ENCODE data around the gene PITX2.

Gene PITX2

DNA sequence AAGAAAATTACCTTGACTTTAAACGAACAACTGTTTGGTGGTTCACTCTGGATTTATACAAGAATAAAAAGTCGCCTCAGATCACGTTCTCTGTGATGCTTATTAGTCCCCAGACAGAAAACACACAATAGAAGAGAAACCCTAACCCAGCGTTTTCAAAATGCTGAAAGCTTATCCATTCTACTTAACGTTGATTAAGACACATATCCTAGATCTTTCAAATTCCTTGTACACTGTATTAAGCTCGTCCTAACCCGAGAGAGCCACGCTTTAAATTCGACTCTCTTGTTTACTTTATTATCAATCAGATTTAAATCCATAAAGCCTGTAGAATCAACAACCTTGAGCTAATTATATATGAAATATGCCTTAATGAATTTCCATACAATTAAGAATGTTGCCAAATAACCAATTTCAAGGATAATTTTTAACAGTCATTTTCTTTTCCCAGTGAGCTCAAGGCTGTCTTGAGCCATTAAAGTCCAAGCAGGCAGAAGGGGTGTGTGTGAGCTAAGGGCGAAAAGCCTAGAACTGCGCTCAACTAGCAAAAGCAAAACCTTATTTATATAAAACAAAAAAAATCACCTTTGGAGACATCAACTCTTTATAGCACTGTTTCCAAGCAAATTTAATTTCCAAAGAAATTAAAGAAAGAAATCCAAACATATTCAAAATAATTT, 981 bp upstream of the PITX2 start:
- no peak for DNase-seq

DNA sequence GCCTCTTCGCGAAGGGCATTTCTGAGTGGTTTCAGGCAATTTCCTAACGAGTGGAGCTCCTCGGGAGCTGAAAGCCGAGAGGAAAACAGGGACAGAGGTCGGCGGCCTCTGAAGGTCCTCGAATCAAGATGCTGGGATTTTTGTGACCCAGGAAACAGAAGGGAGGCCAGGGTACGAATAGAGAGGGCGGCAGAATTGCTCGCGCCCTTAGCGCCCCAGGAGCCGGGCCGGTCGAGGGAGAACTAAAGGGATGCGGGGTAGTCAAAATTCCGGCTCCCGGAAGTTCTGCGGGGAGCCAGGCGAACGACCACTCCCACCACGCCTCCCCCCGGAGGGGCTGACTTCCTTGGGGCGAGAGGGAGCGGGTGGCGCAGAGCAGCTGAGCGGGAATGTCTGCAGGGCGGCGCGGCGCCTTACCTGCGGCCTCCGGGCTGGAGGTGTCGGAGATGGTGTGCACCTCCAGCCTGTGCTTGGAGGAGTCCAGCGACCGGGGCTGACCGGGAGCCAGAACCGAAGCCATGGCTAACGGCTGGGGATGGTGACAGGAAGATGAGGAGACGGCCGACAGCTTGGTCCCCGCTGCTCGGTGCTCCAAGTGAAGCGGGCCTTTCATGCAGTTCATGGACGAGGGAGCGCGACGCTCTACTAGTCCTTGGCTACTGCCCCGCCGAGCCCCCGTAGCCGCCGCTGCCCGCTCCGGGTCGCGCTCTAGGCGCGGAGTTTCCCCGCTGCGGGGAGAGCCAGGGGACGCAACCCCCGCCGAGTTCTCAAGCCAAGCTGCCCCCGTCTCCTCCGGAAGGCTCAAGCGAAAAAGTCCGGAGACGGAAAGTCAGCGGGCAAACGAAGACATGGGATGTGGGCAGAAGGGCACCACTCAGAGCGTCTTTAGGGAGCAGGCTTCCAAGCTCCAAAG, 782 bp downstream of the PITX2 start:
- no peak for DNase-seq

DNA sequence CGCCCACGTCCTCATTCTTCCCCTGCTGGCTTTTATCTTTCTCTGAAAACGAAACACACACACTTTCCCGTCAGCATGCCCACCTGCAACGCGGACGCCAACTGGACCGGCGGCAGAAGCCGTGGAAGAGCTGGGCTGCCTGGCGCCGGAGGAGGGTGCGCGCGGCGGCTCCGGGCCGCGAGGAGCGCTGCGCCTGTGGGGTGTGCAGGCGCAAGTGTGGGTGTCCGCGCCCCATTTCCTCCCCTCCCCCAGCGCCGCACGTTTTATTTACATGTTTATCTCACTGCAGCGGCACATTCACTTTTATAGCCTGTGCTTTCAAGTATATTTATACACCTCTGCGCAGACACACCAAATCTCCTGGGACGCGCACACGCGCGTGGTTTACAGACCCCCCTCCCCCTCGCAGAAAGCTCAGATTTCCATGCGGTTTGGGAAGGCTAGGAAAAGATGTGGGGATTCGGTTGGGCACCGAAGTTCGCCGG, 1.5 kb downstream of the PITX2 start:
- no peak for DNase-seq

DNA sequence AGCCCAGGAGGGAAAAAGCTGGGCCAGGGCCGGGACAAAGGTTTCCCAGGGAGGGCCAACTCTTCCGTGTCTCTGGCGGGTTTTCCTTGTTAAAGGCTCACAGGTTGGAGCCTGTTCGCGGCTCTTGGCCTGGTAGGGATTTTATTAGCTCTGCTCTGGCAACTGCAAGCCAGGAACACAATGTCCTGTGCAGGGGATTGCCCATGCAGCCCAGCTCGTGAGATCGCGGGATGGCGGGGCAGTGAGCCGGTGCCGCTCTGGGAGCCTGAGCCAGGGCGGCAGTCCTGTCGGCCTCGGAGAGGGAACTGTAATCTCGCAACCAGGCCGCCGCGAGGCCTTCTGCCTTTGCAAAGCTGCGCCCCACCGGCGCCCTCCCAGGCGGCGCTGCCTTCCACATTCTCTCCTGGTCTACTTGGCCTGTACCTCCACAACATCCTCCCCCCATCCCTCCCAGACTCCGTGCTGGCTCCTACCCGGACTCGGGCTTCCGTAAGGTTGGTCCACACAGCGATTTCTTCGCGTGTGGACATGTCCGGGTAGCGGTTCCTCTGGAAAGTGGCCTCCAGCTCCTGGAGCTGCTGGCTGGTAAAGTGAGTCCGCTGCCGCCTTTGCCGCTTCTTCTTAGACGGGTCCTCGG, 2.1 kb downstream of the PITX2 start:
- DNase-seq: no peak

DNA sequence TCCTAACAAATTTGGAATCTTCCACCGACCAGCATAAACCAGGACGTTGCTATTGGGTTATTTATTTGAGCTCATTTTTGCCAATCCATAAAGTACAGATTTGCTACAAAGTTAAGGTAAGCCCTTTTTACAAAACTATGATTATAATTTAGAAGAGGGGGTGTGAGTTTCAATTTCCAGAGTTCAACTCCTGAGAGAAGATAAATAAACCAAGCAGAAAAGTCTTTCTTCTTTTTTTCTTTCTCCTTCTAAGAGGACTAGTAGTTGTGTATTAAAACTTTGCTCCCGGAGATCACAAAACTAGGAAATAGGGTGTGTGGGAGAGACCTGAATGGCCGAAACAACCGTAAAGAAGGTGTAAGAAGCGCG, 2.6 kb downstream of the PITX2 start:
- DNase-seq: no peak

DNA sequence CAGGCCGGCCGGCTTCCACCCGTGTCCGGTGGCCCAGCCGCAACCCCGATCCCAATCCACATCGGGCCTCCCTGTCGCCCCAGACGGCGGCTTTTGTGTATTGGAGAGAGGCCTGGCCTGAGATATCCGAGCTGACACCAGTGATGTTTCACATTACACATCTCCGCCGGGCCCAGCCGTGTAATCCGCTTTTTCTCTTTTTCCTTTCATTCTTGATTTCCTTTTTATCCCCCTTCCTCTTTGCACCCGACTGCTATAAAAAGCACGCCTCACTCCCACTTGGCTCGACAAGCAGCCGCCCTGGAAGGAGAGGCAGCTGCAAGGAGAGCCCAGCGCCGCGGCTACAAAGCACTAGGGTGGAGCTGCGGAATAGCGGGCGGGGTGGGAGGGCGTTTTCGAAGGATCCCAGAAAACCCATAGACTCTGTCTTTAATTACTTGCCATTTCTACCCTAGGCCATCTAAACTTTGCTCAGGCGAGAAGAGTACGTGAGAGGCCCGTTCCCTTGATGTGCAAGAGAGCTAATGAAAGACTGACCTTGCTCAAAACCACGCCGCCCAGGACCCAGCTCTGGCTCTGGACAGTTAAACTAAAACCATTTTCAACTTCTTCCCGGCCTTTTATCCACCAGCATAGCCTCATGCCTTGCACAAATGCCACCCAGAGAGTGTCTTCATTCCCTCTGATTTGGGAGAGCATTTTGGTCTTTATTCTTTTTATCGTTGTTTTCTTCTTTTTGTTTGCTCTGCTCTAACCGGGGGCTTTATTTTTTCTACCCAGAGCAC, 3.2 kb downstream of the PITX2 start:
- DNase-seq: no peak

DNA sequence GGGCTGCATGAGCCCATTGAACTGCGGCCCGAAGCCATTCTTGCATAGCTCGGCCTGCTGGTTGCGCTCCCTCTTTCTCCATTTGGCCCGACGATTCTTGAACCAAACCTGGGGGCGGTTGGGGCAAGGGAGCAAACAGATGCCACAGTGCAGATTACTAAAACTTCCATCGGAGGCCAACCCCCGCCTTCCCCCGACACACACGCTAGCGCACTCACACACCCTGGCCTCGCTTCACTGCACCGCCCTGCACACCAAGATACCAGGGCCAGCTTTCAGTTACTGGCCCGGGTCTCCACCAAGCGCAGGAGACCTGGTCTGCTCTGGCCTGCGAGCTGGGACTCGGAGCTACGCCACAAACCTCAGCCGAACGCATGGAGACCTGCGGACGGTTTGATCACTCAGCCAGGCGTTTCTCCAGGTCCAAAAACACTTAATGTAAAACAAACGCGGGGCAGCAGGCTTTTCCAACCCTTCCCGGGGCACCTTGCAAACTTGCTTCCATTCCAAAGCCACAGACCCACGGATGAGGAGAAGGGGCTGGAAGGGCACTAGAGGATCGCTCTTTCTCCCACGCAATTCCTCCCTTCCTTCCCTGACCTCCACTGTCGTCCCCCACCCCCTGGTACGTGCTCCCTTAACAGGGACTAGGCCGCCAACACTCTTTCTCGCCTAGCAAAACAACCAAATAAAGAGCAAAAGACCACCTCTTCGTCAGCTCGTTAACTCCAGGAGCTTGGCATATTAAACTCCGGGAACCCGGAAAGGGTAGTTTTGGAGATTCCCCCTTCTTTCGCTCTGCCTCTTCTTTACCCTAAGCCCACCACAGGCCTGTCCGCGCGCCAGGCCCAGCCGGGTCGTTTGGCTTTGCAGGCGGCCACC, 4.1 kb downstream of the PITX2 start:
- no peak for DNase-seq

DNA sequence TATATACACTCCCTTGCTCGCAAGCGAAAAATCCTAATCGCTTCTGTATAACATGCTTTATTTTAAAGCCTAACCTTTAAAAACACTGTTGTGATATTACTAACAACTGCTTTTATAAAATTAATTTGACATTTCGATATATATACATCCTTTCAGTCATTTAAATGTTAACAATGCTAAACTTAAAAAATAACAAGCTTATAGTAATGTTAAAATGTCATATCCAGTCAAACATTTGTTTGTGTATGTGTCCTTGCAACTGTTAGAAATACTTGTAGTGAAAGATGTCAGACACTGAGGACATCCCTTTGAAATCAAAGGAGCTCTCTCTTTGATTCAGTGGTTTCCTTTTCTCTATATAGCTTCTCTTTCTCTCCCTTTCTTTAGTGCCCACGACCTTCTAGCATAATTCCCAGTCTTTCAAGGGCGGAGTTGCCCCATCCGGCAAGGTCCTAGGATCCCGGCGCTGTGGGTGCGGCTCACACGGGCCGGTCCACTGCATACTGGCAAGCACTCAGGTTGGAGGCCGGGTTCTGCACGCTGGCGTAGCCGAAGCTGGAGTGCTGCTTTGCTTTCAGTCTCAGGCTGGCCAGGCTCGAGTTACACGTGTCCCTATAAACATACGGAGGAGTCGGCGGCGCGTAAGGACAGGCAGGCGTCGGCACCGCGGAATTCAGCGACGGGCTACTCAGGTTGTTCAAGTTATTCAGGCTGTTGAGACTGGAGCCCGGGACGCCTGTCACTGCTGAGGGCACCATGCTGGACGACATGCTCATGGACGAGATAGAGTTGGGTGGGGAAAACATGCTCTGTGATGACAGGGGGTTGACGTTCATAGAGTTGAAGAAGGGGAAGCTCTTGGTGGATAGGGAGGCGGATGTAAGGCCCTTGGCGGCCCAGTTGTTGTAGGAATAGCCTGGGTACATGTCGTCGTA, 5.0 kb downstream of the PITX2 start:
- DNase-seq: no peak

DNA sequence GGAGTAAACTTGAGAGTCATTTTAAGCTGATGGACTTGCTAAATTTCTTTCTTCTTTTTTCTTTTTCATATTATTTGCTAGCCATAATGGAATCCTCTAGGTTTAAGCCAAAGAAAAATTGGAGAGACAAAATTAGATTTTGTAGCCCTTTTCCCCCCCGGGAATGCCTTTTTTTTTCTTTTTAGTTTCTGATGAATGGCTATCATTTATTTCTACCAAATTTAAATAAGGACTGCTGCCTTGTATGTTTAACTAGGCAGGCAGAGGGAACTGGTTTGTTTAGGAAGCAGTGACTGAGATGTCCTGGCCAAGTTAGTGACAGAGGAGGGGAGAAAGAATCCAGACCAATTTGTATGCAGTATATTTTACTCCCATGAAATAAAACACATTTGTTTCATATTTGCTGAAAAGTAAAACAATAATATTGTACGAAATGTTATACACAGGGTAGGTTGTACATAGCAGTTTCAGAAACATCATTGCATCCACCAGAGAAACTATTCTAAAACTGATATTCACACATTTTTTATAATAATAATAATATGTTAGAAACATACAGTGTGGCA, 5.7 kb downstream of the PITX2 start:
- no peak for DNase-seq

DNA sequence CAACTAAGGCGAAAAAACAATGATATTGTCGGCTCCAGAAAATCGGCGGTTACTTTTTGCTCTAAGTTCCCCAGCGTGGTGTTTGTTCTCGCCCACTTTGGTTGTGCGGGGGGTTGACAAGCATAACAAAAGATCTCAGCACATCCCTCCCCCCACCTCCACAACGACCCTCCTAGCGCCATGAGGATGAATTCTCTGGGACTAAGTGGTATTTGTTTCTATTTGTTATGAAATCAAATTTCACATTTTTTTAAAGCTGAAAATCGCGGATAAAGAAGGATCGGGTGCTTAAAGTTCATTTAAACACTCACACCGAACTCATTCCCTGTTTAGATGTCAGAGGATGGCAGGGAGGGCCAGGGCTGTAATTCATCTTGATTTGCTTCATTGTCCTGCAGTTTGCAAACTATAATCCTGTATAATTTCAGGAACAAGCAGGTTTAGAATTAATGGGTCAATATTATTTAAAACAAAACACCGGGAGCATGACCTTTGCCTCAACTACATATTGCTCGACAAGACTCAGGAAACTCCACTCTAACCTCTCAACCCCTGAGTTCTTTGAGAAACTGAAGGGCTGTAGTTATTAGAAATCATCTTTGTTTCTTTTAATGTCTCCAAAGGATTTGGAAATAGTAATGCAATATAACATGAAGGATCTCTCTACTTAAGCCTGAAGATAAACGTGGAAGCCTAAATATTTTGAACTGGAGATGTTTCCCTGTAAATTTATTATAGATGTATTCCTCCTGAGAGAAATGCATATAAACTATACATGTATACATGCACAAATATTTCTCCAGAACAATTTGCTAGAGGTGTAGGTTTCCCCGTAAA, 6.4 kb downstream of the PITX2 start:
- no peak for DNase-seq

DNA sequence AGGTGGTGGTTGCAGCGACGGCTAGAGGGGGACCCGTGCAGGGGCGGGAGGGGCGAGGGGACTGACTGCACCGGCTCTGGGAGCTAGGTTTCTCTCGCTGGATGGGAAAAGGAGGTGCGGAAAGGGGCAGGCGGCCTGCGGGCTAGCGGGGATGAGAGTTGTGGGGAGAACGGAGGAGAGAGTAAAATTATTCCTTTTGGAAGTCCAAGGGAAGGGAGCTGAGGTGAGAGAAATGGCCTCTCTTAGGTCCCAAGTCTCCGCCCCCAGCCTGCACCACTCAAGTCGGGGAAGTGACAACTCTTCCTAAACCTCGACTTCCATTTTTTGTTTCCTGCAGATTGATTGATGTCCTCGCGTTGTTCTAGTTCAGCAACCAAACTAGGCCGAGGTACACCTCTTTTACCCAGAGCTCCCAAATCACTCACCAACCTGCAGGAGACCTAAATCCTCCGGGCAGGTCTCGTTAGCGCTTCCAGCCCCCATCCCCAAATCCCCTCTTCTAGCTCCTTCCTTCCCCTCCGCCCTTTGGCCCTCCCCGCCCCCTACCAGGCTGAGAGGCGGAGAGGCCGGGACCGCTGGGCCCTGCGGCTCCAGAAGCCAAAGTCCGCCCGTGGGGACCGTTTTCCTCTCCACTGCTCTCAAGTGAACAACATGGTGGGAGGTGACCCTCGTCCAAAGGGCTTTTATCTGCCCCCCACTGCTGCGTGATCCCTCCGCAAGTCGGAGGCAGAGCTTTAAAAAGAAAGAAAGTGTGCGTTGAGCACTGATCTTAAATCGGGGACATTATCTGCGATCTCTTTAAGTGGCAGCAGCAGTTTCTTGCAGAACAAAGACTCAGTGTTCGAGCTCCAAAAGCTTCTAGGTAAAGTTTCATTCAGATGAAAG, 7.3 kb downstream of the PITX2 start:
- no peak for DNase-seq

DNA sequence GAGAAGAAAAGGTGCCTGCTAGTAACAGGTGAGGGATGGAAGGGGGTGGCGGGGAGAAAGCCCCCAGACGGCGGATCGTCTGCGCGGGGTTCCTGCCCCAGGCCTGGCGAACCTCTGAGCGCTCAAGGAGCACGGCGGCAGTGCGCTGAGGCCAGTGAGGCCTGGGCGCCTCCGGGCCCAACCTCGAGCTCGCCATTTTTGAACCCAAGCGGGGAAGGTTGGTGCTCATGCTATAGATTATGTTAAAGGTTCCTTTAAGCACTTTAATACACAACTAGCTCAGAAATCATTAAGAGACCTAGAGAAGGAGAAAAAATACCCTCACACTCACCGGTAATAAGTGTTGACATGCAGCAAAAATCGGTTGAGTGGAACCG, 7.9 kb downstream of the PITX2 start:
- DNase-seq: no peak

DNA sequence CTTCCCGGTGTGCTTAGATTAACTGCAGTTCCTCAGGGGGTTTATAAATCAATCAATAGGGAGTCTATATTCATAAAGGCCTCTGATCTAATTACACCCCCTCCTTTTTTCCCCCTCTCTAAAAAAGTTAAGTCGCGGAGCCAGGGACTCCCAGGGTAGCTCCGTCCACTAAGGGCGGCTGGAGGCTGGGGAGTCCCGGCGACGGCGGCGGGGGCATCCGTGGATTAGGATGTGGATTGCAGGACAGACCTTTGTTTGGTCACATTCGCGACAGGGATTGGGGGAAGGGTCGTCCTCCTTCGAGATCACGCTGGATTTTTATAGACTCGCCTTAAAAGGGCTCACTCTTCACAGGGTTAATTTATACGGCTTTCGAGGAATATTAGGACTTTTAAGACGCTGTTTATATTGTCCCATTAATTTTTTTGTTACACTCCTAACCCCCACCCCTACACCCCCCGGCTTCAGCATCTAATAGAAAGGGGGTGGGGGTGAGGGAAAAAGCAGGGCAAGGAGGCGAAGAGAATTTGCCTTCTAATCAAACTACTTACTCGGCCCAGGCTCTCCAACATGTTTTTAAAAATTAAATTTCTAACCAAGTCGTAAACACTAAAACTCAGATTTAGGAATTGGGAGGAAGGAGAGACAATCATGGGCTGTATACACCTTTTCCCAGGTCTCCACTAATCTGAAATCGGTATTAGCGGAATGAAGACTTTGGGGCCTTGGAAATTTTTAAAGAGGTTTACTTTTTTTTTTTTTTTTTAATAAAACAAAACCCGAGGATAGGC, 8.5 kb downstream of the PITX2 start:
- DNase-seq: no peak

DNA sequence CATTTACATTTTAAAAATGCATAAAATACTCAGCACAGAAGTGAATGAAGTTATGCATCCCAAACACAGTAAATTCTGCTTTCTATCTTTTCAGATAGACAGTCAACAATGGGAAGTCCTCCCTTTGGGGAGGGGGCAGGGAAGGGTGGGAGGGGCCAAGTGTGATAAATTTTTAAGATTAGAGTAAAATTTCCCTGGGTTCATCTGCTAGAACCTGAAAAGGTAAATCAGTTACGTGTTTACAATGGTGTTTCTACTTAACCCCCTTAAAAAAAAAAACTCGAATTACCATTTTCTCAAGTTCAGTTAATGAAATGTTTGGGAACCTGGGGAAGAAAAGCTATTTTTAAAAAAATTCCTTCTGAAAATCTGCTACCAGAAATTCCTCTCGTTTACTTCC, 9.1 kb downstream of the PITX2 start:
- DNase-seq: no peak

DNA sequence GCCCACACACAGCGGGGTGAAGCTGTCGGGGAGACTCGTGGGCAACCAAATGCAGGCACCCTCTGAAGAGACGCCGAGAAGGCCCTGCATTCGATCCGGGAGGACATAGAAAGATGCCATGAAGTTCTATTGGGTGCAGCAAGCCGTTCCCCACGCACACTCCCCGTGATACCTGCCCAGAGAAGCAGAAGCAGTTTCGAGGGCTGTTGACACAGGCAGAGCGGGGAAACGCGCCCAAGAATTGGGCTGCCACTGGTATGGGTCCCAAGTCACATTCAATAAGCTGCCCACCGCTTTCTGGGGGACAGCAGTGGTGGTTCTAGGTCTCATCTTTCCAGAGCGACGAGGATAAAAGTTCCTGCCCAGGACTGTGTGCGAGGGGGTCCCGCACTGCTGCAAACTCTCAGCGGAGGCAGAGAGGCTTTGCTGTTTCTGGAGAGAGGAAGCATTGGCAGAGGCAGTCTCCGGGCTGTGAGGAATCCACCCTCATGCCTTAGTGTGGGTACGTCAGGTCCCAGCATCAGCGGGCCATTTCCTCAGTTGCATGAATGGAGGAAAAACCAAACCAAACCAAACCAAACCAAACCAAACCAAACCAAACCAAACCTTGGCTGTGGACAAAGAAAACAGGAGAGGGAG, 10.1 kb downstream of the PITX2 start:
- DNase-seq: no peak

DNA sequence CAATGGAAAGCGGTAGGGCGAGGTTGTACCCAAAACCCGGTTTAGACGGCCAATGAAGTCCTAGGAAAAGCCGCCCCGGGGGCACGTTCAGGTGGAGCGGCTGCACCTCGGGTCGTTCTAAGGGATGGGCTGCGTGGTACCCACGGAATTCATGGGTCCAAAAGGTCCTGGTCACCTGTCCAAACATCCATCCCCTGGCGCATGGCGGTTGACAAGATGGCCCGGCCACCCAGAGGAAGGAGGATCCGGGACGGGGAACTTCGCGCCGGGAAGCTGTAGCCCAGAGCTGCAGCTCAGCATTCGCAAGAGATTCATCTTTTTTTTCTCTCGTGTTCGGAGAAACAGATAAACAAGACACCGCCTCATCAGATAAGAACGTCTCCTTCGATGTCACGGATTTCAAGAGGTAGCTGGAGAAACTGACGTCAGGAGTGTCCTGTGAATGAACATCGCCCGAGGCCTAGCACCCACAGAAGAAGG, 10.9 kb downstream of the PITX2 start:
- no peak for DNase-seq
